ENCODE data around the gene GYG1.
"Not testable (repeated sequence)": the region's sequence is repeated elsewhere in the genome, so short reads cannot be mapped to it uniquely, and the experiment has no call there.

The GYG1 gene

GRCh38 chr3:148975696-148976095, 15.6 kb upstream of the GYG1 start:
- Histone ChIP-seq H3K36me3 (ENCODE audit: low read depth) (no peaks in the 10 kb centered on the region), H3K27ac (ENCODE audit: poor library complexity, severe bottlenecking) (no peak overlapping the region), H3K4me1 (ENCODE audit: insufficient read depth, poor library complexity, severe bottlenecking) (no peaks in the 10 kb centered on the region), H3K9me3 (ENCODE audit: severe bottlenecking) (no peaks in the 10 kb centered on the region), H3K27me3 (ENCODE audit: insufficient read depth, poor library complexity, severe bottlenecking) (no peaks in the 10 kb centered on the region), H3K4me3 (ENCODE audit: severe bottlenecking) (no peak overlapping the region)
- DNase-seq (ENCODE audit: low spot score), result no peak
- ATAC-seq (ENCODE audit: low read depth), result no peak
- TF ChIP-seq, protein P1, sequence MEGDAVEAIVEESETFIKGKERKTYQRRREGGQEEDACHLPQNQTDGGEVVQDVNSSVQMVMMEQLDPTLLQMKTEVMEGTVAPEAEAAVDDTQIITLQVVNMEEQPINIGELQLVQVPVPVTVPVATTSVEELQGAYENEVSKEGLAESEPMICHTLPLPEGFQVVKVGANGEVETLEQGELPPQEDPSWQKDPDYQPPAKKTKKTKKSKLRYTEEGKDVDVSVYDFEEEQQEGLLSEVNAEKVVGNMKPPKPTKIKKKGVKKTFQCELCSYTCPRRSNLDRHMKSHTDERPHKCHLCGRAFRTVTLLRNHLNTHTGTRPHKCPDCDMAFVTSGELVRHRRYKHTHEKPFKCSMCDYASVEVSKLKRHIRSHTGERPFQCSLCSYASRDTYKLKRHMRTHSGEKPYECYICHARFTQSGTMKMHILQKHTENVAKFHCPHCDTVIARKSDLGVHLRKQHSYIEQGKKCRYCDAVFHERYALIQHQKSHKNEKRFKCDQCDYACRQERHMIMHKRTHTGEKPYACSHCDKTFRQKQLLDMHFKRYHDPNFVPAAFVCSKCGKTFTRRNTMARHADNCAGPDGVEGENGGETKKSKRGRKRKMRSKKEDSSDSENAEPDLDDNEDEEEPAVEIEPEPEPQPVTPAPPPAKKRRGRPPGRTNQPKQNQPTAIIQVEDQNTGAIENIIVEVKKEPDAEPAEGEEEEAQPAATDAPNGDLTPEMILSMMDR (IDR thresholded peaks at IDR 0.05; ENCODE audit: poor library complexity, severe bottlenecking), result no peak

DNA sequence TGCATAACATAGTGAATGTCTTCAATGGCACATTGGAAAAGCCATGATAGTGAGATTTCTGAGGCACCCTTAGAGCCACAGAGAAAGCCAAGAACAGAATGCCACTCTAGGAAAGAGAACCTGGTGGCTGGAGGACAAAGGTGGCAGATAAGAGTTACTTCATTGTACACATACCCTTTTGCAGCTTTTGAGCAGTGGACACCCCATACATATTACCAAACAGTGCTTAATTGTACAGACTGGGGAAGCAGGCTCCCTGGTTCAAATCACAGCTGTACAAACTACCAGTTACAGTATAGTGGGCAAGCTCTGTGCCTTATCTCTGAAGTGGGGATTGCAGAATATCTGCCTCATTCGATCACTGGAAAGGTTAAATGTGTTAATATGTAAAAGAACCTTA, 10.1 kb upstream of the GYG1 start:
- Histone ChIP-seq H3K4me3 (ENCODE audit: severe bottlenecking) (no peak overlapping the region), H3K4me1 (ENCODE audit: insufficient read depth, poor library complexity, severe bottlenecking) (no peaks in the 10 kb centered on the region), H3K9me3 (ENCODE audit: severe bottlenecking) (no peaks in the 10 kb centered on the region), H3K27ac (ENCODE audit: poor library complexity, severe bottlenecking) (no peak overlapping the region), H3K27me3 (ENCODE audit: insufficient read depth, poor library complexity, severe bottlenecking) (no peaks in the 10 kb centered on the region), H3K36me3 (ENCODE audit: low read depth) (no peaks in the 10 kb centered on the region)
- ATAC-seq (ENCODE audit: low read depth) (no peak), DNase-seq (ENCODE audit: low spot score) (no peak)
- TF ChIP-seq, protein P1 (IDR thresholded peaks at IDR 0.05; ENCODE audit: poor library complexity, severe bottlenecking), result no peak

DNA sequence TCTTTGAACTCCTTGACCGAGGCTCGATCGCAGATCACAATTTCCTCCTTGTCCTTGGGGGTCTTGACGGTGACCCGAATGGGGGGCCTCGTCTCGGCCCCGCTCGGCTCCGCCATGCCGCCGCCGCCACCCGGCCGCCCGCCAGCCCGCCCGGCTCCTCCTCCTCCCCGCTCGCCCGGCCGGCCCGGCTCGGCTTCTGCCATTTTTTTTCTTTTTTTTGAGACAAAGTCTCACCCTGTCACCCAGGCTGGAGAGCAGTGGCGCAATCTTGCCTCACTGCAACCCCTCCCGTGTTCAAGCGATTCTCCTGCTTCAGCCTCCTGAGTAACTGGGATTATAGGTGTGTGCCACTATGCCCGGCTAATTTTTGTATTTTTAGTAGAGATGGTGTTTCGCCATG, 3.8 kb upstream of the GYG1 start:
- not testable (repeated sequence) for H3K4me1 ChIP-seq (ENCODE audit: insufficient read depth, poor library complexity, severe bottlenecking); H3K9me3 ChIP-seq (ENCODE audit: severe bottlenecking); H3K27me3 ChIP-seq (ENCODE audit: insufficient read depth, poor library complexity, severe bottlenecking); DNase-seq (ENCODE audit: low spot score); H3K27ac ChIP-seq (ENCODE audit: poor library complexity, severe bottlenecking); H3K4me3 ChIP-seq (ENCODE audit: severe bottlenecking); H3K36me3 ChIP-seq (ENCODE audit: low read depth); ATAC-seq (ENCODE audit: low read depth)

DNA sequence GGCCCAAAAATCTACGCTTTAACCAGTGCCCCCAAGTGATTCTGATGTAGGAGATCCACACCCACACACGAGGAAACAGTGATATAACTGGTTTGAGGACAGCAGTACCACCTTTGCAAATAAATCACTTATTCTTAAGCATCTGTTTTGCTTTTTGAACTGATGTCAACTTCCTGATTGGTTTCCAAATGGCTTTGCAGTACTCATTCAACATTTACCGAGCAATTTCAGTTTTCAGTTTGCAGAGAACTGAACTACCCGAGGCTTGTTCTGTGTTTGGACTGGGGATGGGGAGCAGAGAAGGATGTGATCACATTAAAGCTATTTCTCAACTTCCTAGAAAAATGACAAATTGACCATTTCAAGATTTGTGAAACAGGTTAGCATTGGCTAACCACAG, 1.1 kb upstream of the GYG1 start:
- TF ChIP-seq, protein P1 (IDR thresholded peaks at IDR 0.05; ENCODE audit: poor library complexity, severe bottlenecking), result no peak
- Histone ChIP-seq H3K4me3 (ENCODE audit: severe bottlenecking) (no peak overlapping the region), H3K4me1 (ENCODE audit: insufficient read depth, poor library complexity, severe bottlenecking) (no peaks in the 10 kb centered on the region), H3K27me3 (ENCODE audit: insufficient read depth, poor library complexity, severe bottlenecking) (no peaks in the 10 kb centered on the region), H3K27ac (ENCODE audit: poor library complexity, severe bottlenecking) (no peak overlapping the region), H3K36me3 (ENCODE audit: low read depth) (0 out of 2 replicates have a peak, but pooled peaks cover 6% of the 10 kb centered on the region), H3K9me3 (ENCODE audit: severe bottlenecking) (no peaks in the 10 kb centered on the region)
- ATAC-seq (ENCODE audit: low read depth) (no peak), DNase-seq (ENCODE audit: low spot score) (no peak)

GRCh38 chr3:148992027-148992634, 791 bp downstream of the GYG1 start:
- Histone ChIP-seq H3K36me3 (ENCODE audit: low read depth) (peaks cover 19% of the 10 kb centered on the region), H3K27ac (ENCODE audit: poor library complexity, severe bottlenecking) (peak overlapping the region; percentile 37), H3K27me3 (ENCODE audit: insufficient read depth, poor library complexity, severe bottlenecking) (no peaks in the 10 kb centered on the region), H3K4me1 (ENCODE audit: insufficient read depth, poor library complexity, severe bottlenecking) (no peaks in the 10 kb centered on the region), H3K9me3 (ENCODE audit: severe bottlenecking) (no peaks in the 10 kb centered on the region), H3K4me3 (ENCODE audit: severe bottlenecking) (peak overlapping the region; percentile 79)
- ATAC-seq (ENCODE audit: low read depth) (peak; percentile 50), DNase-seq (ENCODE audit: low spot score) (no peak)
- TF ChIP-seq, protein P1 (IDR thresholded peaks at IDR 0.05; ENCODE audit: poor library complexity, severe bottlenecking), result no peak
